PC-3 (cell line): ENCODE measurements around the gene RAP2B.

ENCODE experiments used
- EZH2 ChIP-seq: fragments of 300-600 bp; sonication (generic); IDR thresholded peaks from one replicate; pipeline ENCODE4 v1.6.1; 2017; ENCODE audit warnings: antibody characterized with exemption, mild to moderate bottlenecking, low read length; ENCODE audit not compliant: unreplicated experiment
- EZH2phosphoT487 ChIP-seq: fragments of 300-600 bp; sonication (generic); IDR thresholded peaks from 2 replicates; pipeline ENCODE4 v1.6.1; 2018; ENCODE audit warnings: mild to moderate bottlenecking, antibody characterized with exemption, low read length, borderline replicate concordance
- TF ChIP-seq, protein P1 (sequence below): fragments of 300-600 bp; sonication (generic); conservative IDR thresholded peaks from 2 replicates; pipeline ENCODE4 v1.5.1; 2017; ENCODE audit warnings: antibody characterized with exemption, low read depth, mild to moderate bottlenecking, low read length

DNA sequence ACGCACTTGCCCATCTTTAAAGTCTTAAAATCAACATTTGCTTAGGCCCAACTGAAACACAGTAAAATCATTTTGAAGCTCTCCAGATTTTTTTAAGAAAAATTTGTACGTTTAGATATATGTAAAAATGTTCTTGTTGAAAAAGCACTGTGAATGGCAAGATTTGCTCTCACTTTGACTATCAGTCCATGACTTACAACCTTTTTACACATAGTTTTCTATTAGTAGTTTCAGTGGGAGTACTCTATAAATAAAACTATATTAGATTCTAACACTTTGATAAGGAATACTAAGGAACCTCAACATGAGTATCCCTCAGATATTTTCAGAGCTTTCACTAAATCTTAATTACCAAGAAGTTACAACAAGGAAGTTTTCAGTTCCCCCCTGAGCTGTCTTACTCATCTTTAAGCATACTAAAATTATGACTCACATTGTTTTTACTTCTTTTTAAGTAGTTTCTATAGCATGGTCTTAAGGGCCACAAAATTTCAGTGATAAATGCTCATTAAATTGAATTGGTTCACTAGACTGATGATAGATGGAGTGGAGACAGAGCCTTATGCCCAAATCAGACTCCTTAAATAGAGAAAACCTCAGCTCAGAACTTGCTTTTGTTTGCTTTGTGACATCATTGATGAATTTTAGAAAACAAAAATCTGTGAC is 31.6 kb upstream of the RAP2B start:
- TF ChIP-seq, protein P1, sequence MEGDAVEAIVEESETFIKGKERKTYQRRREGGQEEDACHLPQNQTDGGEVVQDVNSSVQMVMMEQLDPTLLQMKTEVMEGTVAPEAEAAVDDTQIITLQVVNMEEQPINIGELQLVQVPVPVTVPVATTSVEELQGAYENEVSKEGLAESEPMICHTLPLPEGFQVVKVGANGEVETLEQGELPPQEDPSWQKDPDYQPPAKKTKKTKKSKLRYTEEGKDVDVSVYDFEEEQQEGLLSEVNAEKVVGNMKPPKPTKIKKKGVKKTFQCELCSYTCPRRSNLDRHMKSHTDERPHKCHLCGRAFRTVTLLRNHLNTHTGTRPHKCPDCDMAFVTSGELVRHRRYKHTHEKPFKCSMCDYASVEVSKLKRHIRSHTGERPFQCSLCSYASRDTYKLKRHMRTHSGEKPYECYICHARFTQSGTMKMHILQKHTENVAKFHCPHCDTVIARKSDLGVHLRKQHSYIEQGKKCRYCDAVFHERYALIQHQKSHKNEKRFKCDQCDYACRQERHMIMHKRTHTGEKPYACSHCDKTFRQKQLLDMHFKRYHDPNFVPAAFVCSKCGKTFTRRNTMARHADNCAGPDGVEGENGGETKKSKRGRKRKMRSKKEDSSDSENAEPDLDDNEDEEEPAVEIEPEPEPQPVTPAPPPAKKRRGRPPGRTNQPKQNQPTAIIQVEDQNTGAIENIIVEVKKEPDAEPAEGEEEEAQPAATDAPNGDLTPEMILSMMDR: no peak
- TF ChIP-seq EZH2phosphoT487: no peak
- TF ChIP-seq EZH2: no peak
